Measurements from ENCODE around the gene MAGEA3.
"Not testable (repeated sequence)": the region's sequence is repeated elsewhere in the genome, so short reads cannot be mapped to it uniquely, and the experiment has no call there.

The MAGEA3 gene

DNA sequence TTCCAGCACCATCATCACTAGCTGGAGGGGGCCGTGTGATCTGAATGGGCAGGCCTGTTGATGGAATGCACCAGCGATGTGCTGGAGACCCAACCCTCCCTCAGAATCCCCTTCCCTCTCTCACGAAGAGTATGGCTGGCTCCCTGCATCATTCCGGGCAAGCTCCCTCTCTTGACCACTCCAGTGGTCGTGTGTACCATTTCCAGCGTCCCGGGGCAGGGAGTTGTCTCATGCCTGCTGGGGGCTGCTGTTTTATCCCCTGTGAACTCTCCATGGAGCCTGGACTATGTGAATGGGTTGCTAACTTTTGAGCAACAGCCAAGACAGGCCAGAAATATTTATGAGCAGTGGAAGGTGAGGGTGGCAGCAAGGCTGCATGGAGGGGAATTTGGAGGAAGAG, 26.8 kb downstream of the MAGEA3 start:
- Mint-ChIP-seq H3K4me1 (ENCODE audit: low read depth) (no peaks in the 10 kb centered on the region), H3K27ac (no peak overlapping the region), H3K9me3 (ENCODE audit: low read depth) (no peaks in the 10 kb centered on the region), H3K27me3 (peaks cover 3% of the 10 kb centered on the region), H3K36me3 (no peaks in the 10 kb centered on the region), H3K4me3 (no peak overlapping the region)

DNA sequence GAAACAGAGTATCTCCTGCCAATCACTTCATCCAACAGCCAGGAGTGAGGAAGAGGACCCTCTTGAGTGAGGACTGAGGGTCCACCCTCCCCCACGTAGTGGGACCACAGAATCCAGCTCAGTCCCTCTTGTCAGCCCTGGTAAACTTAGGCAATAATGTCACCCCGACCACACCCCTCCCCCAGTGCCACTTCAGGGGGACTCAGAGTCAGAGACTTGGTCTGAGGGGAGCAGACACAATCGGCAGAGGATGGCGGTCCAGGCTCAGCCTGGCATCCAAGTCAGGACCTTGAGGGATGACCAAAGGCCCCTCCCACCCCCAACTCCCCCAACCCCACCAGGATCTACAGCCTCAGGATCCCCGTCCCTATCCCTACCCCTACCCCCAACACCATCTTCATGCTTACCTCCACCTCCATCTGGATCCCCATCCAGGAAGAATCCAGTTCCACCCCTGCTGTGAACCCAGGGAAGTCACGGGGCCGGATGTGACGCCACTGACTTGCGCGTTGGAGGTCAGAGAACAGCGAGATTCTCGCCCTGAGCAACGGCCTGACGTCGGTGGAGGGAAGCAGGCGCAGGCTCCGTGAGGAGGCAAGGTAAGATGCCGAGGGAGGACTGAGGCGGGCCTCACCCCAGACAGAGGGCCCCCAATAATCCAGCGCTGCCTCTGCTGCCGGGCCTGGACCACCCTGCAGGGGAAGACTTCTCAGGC, 34.8 kb downstream of the MAGEA3 start, which contains the start of the genes CSAG1 and MAGEA12:
Gene CSAG1, minus strand, starts transcription at position 461 of the 715 bp plus-strand sequence. CDS start 1,261 bp downstream, outside the sequence.
Gene MAGEA12, plus strand, starts transcription at position 497 of the 715 bp plus-strand sequence. CDS start 2,405 bp downstream, outside the sequence.
- no peaks in the 10 kb centered on the region for H3K9me3 Mint-ChIP-seq (ENCODE audit: low read depth)
- H3K36me3 Mint-ChIP-seq, result no peaks in the 10 kb centered on the region
- no peak within 1 kb of the TSS for H3K27ac Mint-ChIP-seq
- H3K27me3 Mint-ChIP-seq, result no peaks in the 10 kb centered on the region
- H3K4me1 Mint-ChIP-seq (ENCODE audit: low read depth), result no peaks in the 10 kb centered on the region
- no peak within 1 kb of the TSS for H3K4me3 Mint-ChIP-seq

DNA sequence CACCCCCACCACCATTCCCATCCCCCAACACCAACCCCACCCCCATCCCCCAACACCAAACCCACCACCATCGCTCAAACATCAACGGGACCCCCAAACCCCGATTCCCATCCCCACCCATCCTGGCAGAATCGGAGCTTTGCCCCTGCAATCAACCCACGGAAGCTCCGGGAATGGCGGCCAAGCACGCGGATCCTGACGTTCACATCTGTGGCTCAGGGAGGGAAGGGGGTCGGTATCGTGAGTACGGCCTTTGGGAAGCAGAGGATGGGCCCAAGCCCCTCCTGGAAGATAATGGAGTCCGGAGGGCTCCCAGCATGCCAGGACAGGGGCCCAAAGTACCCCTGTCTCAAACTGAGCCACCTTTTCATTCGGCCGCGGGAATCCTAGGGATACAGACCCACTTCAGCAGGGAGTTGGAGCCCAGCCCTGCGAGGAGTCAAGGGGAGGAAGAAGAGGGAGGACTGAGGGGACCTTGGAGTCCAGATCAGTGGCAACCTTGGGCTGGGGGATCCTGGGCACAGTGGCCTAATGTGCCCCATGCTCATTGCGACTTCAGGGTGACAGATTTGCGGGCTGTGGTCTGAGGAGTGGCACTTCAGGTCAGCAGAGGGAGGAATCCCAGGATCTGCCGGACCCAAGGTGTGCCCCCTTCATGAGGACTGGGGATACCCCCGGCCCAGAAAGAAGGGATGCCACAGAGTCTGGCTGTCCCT, 35.7 kb downstream of the MAGEA3 start:
- H3K27me3 Mint-ChIP-seq; H3K4me1 Mint-ChIP-seq (ENCODE audit: low read depth); H3K36me3 Mint-ChIP-seq; H3K9me3 Mint-ChIP-seq (ENCODE audit: low read depth); H3K4me3 Mint-ChIP-seq; H3K27ac Mint-ChIP-seq: not testable (repeated sequence)

DNA sequence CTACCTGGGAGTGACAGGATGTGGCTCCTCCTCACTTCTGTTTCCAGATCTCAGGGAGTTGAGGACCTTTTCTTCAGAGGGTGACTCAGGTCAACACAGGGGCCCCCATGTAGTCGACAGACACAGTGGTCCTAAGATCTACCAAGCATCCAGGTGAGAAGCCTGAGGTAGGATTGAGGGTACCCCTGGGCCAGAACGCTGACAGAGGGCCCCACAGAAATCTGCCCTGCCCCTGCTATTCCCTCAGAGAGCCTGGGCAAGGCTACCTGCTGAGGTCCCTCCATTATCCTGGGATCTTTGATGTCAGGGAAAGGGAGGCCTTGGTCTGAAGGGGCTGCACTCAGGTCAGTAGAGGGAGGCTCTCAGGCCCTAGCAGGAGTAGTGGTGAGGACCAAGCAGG, 36.5 kb downstream of the MAGEA3 start:
- no peak overlapping the region for H3K4me3 Mint-ChIP-seq
- no peaks in the 10 kb centered on the region for H3K4me1 Mint-ChIP-seq (ENCODE audit: low read depth)
- no peaks in the 10 kb centered on the region for H3K36me3 Mint-ChIP-seq
- H3K27me3 Mint-ChIP-seq, result no peaks in the 10 kb centered on the region
- no peaks in the 10 kb centered on the region for H3K9me3 Mint-ChIP-seq (ENCODE audit: low read depth)
- H3K27ac Mint-ChIP-seq, result no peak overlapping the region

DNA sequence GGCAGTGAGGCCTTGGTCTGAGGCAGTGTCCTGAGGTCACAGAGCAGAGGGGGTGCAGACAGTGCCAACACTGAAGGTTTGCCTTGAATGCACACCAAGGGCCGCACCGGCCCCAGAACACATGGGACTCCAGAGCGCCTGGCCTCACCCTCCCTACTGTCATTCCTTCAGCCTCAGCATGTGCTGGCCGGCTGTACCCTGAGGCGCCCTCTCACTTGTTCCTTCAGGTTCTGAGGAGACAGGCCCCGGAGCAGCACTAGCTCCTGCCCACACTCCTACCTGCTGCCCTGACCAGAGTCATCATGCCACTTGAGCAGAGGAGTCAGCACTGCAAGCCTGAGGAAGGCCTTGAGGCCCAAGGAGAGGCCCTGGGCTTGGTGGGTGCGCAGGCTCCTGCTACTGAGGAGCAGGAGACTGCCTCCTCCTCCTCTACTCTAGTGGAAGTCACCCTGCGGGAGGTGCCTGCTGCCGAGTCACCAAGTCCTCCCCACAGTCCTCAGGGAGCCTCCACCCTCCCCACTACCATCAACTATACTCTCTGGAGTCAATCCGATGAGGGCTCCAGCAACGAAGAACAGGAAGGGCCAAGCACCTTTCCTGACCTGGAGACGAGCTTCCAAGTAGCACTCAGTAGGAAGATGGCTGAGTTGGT, 37.4 kb downstream of the MAGEA3 start:
- H3K4me3 Mint-ChIP-seq, result no peak overlapping the region
- H3K36me3 Mint-ChIP-seq, result no peaks in the 10 kb centered on the region
- no peaks in the 10 kb centered on the region for H3K9me3 Mint-ChIP-seq (ENCODE audit: low read depth)
- no peaks in the 10 kb centered on the region for H3K4me1 Mint-ChIP-seq (ENCODE audit: low read depth)
- H3K27me3 Mint-ChIP-seq, result no peaks in the 10 kb centered on the region
- H3K27ac Mint-ChIP-seq, result no peak overlapping the region

DNA sequence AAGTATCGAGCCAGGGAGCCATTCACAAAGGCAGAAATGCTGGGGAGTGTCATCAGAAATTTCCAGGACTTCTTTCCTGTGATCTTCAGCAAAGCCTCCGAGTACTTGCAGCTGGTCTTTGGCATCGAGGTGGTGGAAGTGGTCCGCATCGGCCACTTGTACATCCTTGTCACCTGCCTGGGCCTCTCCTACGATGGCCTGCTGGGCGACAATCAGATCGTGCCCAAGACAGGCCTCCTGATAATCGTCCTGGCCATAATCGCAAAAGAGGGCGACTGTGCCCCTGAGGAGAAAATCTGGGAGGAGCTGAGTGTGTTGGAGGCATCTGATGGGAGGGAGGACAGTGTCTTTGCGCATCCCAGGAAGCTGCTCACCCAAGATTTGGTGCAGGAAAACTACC, 37.9 kb downstream of the MAGEA3 start:
- H3K9me3 Mint-ChIP-seq (ENCODE audit: low read depth); H3K36me3 Mint-ChIP-seq; H3K4me3 Mint-ChIP-seq; H3K27ac Mint-ChIP-seq; H3K27me3 Mint-ChIP-seq; H3K4me1 Mint-ChIP-seq (ENCODE audit: low read depth): not testable (repeated sequence)

DNA sequence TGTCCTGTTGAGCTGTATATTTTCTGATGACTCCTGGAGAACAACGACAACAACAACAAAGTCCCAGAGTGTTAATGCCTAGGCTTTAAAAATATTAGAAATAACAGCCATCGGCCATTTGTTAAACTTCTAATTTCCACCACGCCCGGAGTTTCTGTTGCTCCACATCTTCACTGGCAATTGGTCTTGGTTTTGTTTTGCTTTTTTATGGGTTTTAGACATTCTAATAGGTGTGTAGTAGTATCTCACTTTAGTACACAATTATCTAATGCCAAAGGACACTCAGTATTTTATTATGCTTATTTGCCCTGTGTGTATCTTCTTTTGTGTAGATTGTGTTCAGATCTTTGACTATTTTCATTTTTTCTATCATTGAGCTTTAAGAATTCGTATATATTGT, 40.0 kb downstream of the MAGEA3 start:
- H3K4me3 Mint-ChIP-seq, result no peak overlapping the region
- H3K36me3 Mint-ChIP-seq, result no peaks in the 10 kb centered on the region
- no peaks in the 10 kb centered on the region for H3K4me1 Mint-ChIP-seq (ENCODE audit: low read depth)
- no peaks in the 10 kb centered on the region for H3K9me3 Mint-ChIP-seq (ENCODE audit: low read depth)
- H3K27me3 Mint-ChIP-seq, result no peaks in the 10 kb centered on the region
- no peak overlapping the region for H3K27ac Mint-ChIP-seq

All from activated naive CD8-positive, alpha-beta T cell (primary cell).